Right kidney (tissue), 1 donor: ENCODE results near the gene MPZL3.
"Not testable (repeated sequence)": the region's sequence is repeated elsewhere in the genome, so short reads cannot be mapped to it uniquely, and the experiment has no call there.

Experiments used
- DNase-seq: peaks from one replicate; pipeline ENCODE4 v3.0.0-alpha.2; 2016

The MPZL3 gene

GRCh38 chr11:118183691-118184090 is 68.5 kb downstream of the MPZL3 start:
- DNase-seq, result not testable (repeated sequence)

- peak; percentile 61 for DNase-seq
These were observed 71.9 kb downstream of the MPZL3 start for GRCh38 chr11:118180300-118180703.

- DNase-seq, result no peak
These were observed 75.4 kb downstream of the MPZL3 start for GRCh38 chr11:118176778-118177134.
